G401 (cell line): ENCODE results near the gene MAGI2. TPM values are rescaled to one million over a fixed set of nuclear protein-coding genes. Genes with fewer than 3 reads are reported as not detected.

Experiments used
- DNase-seq: peaks from one replicate; pipeline ENCODE4 v3.0.0-alpha.2; 2015; ENCODE audit warnings: low spot score
- in situ Hi-C: cut with HindIII; loops from 2 replicates; pipeline ENCODE4 v1.10.0; 2016; ENCODE audit warnings: low sequenced_read_pairs, mixed read lengths
- total RNA-seq: library from RNA; depleted of rRNA; stranded (reverse); fragments of >200 nt; shearing (Covaris generic); gene quantifications from 2 replicates; pipeline ENCODE4 v1.2.3, GENCODE V29; 2014

The MAGI2 gene
- total RNA-seq, 1 experiment from 2014 or later = not detected

GRCh38 chr7:79400222-79400621, 53.2 kb downstream of the MAGI2 start:
- in situ Hi-C loops = no loop called here
- no peak for DNase-seq

- DNase-seq = no peak
- in situ Hi-C loops = no loop called here
Measured at GRCh38 chr7:79398138-79398749, 55.2 kb downstream of the MAGI2 start.

GRCh38 chr7:79386688-79387422, 66.6 kb downstream of the MAGI2 start:
- in situ Hi-C loops = no loop called here

GRCh38 chr7:79381921-79382320, 71.5 kb downstream of the MAGI2 start:
- DNase-seq = no peak
- in situ Hi-C loops = no loop called here

More at GRCh38 chr7:79386688-79387422, 66.6 kb downstream of the MAGI2 start:
- no peak for DNase-seq

GRCh38 chr7:79377097-79377496, 76.4 kb downstream of the MAGI2 start:
- DNase-seq = no peak
- in situ Hi-C loops = no loop called here

- in situ Hi-C loops = no loop called here
- no peak for DNase-seq
Measured at GRCh38 chr7:79376299-79377025, 77.0 kb downstream of the MAGI2 start.

GRCh38 chr7:79361214-79361613, 92.3 kb downstream of the MAGI2 start:
- in situ Hi-C loops = no loop called here
- no peak for DNase-seq

- in situ Hi-C loops = no loop called here
- DNase-seq = no peak
Measured at GRCh38 chr7:79359827-79360226, 93.6 kb downstream of the MAGI2 start.

- no peak for DNase-seq
- in situ Hi-C loops = no loop called here
Measured at GRCh38 chr7:79357101-79357500, 96.4 kb downstream of the MAGI2 start.

GRCh38 chr7:79353720-79354468, 99.6 kb downstream of the MAGI2 start:
- in situ Hi-C loops = no loop called here
- no peak for DNase-seq

- peak; percentile 69 for DNase-seq
- in situ Hi-C loops = no loop called here
Measured at GRCh38 chr7:79352323-79352722, 101.1 kb downstream of the MAGI2 start.

- DNase-seq = no peak
Measured at GRCh38 chr7:79347351-79347750, 106.1 kb downstream of the MAGI2 start.

GRCh38 chr7:79341902-79342301, 111.6 kb downstream of the MAGI2 start:
- in situ Hi-C loops = no loop called here

More at GRCh38 chr7:79347351-79347750, 106.1 kb downstream of the MAGI2 start:
- in situ Hi-C loops = no loop called here

GRCh38 chr7:79340212-79340611, 113.3 kb downstream of the MAGI2 start:
- in situ Hi-C loops = no loop called here
- DNase-seq = no peak

More at GRCh38 chr7:79341902-79342301, 111.6 kb downstream of the MAGI2 start:
- no peak for DNase-seq

- in situ Hi-C loops = no loop called here
Measured at GRCh38 chr7:79339208-79339925, 114.1 kb downstream of the MAGI2 start.

GRCh38 chr7:79337717-79338116, 115.8 kb downstream of the MAGI2 start:
- in situ Hi-C loops = no loop called here
- peak; percentile 86 for DNase-seq

More at GRCh38 chr7:79339208-79339925, 114.1 kb downstream of the MAGI2 start:
- DNase-seq = no peak

- in situ Hi-C loops = no loop called here
- no peak for DNase-seq
Measured at GRCh38 chr7:79334841-79335240, 118.6 kb downstream of the MAGI2 start.

- in situ Hi-C loops = no loop called here
- no peak for DNase-seq
Measured at GRCh38 chr7:79334334-79334733, 119.1 kb downstream of the MAGI2 start.

- in situ Hi-C loops = no loop called here
- DNase-seq = no peak
Measured at GRCh38 chr7:79332091-79332490, 121.4 kb downstream of the MAGI2 start.
